ENCODE results near the gene CBX4. TPM values are rescaled to one million over a fixed set of nuclear protein-coding genes. Genes with fewer than 3 reads are reported as not detected.

CBX4 gene
- total and polyA plus RNA-seq, 7 donors = 3.5 to 14.2 (median 7.6) TPM

DNA sequence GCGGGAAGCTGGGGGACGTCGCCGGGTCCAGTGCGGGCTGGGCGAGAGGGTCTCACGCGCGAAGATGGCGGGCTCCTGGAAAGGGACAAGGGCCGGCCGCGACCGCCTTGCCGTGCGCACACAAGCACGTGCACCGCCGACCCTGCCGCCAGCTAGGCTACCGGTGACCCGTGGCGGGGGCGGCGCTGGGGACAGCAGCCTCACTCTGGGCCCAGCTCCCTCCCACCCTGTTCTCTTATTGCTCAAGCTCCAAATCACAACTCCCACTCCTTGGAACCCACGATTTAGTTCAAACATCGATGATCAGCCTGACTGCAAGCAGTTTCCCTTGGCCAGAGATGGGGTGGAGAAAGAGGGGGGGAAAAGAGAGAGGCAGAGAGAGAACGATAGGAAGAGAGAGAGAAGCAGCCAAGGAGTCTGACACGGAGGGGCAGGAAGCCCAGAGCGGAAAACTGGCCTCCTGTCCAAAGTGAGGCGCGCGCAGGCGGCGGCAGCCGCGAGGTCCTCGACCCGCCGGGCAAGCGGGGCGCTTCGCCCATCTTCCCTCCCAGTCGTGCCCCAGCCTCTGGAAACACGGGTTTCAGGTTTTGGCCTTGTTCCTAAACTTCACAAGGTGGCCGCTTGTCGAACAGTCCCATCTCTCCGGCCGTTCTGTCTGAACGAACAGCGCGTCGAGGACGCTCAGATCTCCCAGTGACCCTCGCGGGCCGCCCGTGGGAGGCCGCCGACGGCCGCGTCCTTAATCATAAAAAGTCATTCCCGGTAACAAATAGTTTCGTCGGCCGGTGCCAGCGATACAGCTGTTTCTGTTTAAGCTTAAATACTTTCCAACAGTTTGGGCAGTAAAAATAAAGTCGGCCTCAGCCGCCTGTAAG is 40.7 kb downstream of the CBX4 start:
- DNase-seq = no peak
- intact Hi-C loops (cut with DNase I) = no loop called here
- 1 to 2% methylated on average over 70 of the region's 70 CpGs for WGBS, 2 donors
- H3K36me3 ChIP-seq = no peaks in the 10 kb centered on the region
- H3K27me3 ChIP-seq = peaks cover 58 to 77% (median 75%) of the 10 kb centered on the region in 3 donors
- no peak overlapping the region for H3K27ac ChIP-seq
- TF ChIP-seq POLR2AphosphoS5 (IDR thresholded peaks at IDR 0.05) (peak in 3 of 4 donors; percentile 20 to 51 (median 45)), POLR2A (IDR thresholded peaks at IDR 0.05) (no peak)
- no peaks in the 10 kb centered on the region for H3K9me3 ChIP-seq
- peak overlapping the region in 3 of 4 donors; percentile 62 to 72 (median 69) for H3K4me3 ChIP-seq
- peaks cover 0 to 83% (median 54%) of the 10 kb centered on the region in 4 donors for H3K4me1 ChIP-seq

DNA sequence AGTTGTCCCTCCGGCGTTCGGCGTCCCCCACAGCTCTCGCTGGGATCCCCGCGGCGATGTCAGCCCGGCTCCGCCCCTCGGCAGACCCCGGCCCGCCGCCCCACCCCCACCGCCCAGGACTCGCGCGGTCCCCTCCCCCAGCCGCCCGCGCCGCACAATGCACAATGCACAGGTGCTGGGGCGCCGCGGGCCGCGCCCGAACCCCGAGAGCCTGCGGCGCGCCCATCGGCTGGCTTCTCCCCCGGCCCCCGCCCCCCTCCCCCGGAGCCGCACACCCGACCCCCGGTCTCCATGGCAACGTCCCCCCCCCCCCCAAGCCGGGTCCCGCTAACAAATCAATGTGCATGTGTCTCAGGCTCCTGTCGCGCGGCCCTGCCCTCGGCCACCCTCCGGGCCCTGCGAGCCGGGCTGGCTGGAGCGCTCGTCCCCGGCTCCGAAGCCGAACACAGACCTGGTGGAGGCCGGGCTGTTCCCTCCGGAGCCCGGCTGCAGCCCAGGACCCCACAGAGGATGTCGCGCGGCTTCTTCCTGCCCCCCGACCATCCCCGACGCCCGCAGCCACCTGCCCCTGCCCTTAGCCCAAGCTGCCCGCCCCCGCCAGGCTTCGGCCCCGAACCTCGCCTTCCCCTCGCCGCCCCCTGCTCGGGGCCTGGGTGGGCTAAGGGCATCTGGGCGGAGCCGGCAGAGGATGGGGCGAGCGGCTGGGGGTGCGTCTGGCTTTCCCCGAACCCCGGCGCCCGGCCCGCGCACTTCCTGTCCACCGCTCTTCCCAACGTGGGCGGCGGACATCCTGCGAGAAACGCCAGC is 41.5 kb downstream of the CBX4 start:
- no peak for TF ChIP-seq EP300 (IDR thresholded peaks at IDR 0.05)
- no peak for TF ChIP-seq POLR2AphosphoS5 (IDR thresholded peaks at IDR 0.05)
- TF ChIP-seq POLR2A (IDR thresholded peaks at IDR 0.05) = no peak
- TF ChIP-seq, protein P1, sequence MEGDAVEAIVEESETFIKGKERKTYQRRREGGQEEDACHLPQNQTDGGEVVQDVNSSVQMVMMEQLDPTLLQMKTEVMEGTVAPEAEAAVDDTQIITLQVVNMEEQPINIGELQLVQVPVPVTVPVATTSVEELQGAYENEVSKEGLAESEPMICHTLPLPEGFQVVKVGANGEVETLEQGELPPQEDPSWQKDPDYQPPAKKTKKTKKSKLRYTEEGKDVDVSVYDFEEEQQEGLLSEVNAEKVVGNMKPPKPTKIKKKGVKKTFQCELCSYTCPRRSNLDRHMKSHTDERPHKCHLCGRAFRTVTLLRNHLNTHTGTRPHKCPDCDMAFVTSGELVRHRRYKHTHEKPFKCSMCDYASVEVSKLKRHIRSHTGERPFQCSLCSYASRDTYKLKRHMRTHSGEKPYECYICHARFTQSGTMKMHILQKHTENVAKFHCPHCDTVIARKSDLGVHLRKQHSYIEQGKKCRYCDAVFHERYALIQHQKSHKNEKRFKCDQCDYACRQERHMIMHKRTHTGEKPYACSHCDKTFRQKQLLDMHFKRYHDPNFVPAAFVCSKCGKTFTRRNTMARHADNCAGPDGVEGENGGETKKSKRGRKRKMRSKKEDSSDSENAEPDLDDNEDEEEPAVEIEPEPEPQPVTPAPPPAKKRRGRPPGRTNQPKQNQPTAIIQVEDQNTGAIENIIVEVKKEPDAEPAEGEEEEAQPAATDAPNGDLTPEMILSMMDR (IDR thresholded peaks at IDR 0.05) = no peak
- DNase-seq = no peak
- 1% methylated on average over 88 to 89 of the region's 89 CpGs for WGBS, 2 donors
- intact Hi-C loops (cut with DNase I) = no loop called here
- no peaks in the 10 kb centered on the region for H3K9me3 ChIP-seq
- H3K27me3 ChIP-seq = peaks cover 57 to 77% (median 75%) of the 10 kb centered on the region in 3 donors
- peak overlapping the region; percentile 72 to 86 (median 78) for H3K27ac ChIP-seq
- H3K36me3 ChIP-seq = no peaks in the 10 kb centered on the region
- peak overlapping the region; percentile 30 to 72 (median 66) for H3K4me3 ChIP-seq
- H3K4me1 ChIP-seq = peaks cover 0 to 84% (median 58%) of the 10 kb centered on the region in 4 donors

DNA sequence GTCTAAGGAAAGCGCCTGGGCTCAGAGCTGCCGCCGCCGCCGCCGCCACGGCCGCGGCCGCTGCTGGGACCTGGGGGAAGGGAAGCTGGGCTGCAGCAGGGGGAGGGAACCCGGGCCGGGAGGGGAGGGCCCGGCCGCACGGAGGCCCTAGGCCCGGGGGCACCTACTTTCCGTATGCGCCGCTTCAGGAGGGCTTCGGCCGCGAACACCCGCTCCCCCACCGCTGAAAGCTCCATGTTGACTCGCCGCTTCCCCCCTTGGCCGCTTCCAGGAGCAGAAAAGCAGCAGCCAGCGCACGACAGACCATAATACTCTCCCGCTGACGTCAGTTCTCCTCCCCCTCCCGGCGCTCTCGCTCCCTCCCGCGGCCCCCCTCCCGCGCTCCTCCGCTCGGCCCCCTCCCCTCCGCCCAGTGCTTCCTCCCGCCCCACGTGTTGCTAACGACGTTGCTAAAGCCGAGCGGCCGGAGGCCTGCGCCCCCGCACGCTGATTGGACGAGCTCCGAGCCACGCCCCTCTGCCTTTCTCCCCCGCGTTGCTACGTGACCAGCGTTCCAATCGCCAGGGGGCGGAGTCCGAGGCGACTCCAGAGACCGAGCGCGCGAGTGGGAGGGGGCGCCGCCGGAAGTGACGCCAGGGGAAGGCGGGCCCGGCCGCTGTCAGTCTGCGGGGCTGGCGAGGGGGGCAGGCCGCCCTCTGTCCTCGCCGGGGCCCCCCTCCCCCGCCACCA is 42.3 kb downstream of the CBX4 start, which contains the start of gene CBX8:
TSS of gene CBX8 (minus strand) at position 315 of the 729 bp plus-strand sequence. CDS start at position 236, 79 bp downstream.
- H3K27ac ChIP-seq = peak within 1 kb of the TSS; percentile 77 to 86 (median 80)
- intact Hi-C loops (cut with DNase I) = loop anchor here (1.0 kb wide), 1 partner anchor 43 kb away; no protein-coding TSS in a partner anchor

DNA sequence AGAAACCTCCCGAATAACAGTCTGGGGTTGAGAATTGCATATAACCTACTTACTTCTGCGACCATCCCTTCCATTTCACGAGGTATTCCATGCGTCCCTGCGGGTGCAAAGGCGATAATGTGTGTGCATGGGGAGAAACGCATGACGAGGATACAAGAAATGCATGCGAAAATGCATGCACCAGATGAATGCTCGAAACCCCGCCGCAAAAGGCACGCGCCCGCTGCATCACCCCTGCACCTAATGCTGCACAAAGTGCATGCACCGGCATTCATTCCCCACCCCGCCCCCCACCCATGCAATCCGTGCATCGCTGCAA is 42.8 kb downstream of the CBX4 start:
- TF ChIP-seq EP300 (IDR thresholded peaks at IDR 0.05) (no peak), POLR2A (IDR thresholded peaks at IDR 0.05) (no peak), POLR2AphosphoS5 (IDR thresholded peaks at IDR 0.05) (no peak)
- TF ChIP-seq, protein P1 (IDR thresholded peaks at IDR 0.05) = no peak
- Histone ChIP-seq H3K36me3 (no peaks in the 10 kb centered on the region), H3K9me3 (no peaks in the 10 kb centered on the region), H3K4me3 (peak overlapping the region; percentile 30 to 72 (median 66)), H3K4me1 (peaks cover 0 to 89% (median 66%) of the 10 kb centered on the region in 4 donors), H3K27me3 (peaks cover 57 to 77% (median 75%) of the 10 kb centered on the region in 3 donors), H3K27ac (peak overlapping the region; percentile 77 to 86 (median 80))
- no peak for DNase-seq
- intact Hi-C loops (cut with DNase I) = loop anchor here (1.0 kb wide), 1 partner anchor 44 kb away; no protein-coding TSS in a partner anchor
- 0 to 1% methylated on average over 19 of the region's 19 CpGs for WGBS, 2 donors

More for the DNA sequence above, 42.3 kb downstream of the CBX4 start, which contains the start of gene CBX8:
- TF ChIP-seq EP300 (IDR thresholded peaks at IDR 0.05) = no peak
- peak; percentile 12 to 84 (median 30) for TF ChIP-seq POLR2AphosphoS5 (IDR thresholded peaks at IDR 0.05)
- DNase-seq = peak; percentile 100
- peaks cover 57 to 77% (median 75%) of the 10 kb centered on the region in 3 donors for H3K27me3 ChIP-seq
- no peaks in the 10 kb centered on the region for H3K9me3 ChIP-seq
- peaks cover 0 to 88% (median 65%) of the 10 kb centered on the region in 4 donors for H3K4me1 ChIP-seq
- WGBS, 2 donors = 1% methylated on average over 79 of the region's 79 CpGs
- H3K36me3 ChIP-seq = no peaks in the 10 kb centered on the region
- peak within 1 kb of the TSS; percentile 30 to 72 (median 66) for H3K4me3 ChIP-seq
